PC-9 (cell line): ENCODE results near the gene ATL1.

ENCODE experiments used
- EZH2 ChIP-seq: fragments of 200-600 bp; sonication (generic); IDR thresholded peaks from 2 replicates; pipeline ENCODE4 v1.8.0; 2017; ENCODE audit warnings: antibody characterized with exemption, low read depth
- TF ChIP-seq, protein P1 (sequence below): fragments of 200-600 bp; sonication (generic); conservative IDR thresholded peaks from 2 replicates; pipeline ENCODE4 v1.6.1; 2017; ENCODE audit warnings: mixed run types, antibody characterized with exemption, mild to moderate bottlenecking, moderate library complexity

DNA sequence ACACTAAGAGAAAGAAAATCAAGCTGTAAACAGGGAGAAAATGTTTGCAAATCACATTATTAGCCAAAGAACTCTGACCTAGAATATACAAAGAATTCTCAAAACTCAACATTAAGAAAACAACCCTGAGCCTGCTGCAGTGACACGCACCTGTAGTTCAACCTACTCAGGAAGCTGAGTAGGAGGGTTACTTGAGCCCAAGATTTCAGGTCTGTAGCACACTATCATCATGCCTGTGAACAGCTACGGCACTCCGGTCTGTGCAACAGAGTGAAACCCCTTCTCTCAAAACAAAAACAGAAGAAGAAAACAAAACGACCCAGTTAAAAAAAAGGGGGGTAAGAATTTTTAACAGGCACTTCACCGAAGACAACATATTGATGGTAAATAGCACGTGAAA is 87.3 kb downstream of the ATL1 start:
- TF ChIP-seq EZH2, result no peak
- TF ChIP-seq, protein P1, sequence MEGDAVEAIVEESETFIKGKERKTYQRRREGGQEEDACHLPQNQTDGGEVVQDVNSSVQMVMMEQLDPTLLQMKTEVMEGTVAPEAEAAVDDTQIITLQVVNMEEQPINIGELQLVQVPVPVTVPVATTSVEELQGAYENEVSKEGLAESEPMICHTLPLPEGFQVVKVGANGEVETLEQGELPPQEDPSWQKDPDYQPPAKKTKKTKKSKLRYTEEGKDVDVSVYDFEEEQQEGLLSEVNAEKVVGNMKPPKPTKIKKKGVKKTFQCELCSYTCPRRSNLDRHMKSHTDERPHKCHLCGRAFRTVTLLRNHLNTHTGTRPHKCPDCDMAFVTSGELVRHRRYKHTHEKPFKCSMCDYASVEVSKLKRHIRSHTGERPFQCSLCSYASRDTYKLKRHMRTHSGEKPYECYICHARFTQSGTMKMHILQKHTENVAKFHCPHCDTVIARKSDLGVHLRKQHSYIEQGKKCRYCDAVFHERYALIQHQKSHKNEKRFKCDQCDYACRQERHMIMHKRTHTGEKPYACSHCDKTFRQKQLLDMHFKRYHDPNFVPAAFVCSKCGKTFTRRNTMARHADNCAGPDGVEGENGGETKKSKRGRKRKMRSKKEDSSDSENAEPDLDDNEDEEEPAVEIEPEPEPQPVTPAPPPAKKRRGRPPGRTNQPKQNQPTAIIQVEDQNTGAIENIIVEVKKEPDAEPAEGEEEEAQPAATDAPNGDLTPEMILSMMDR, result no peak
